ENCODE measurements around the gene BANP. TPM values are rescaled to one million over a fixed set of nuclear protein-coding genes. Genes with fewer than 3 reads are reported as not detected.

The BANP gene
- total RNA-seq, 1 experiment from 2014 or later: 37.2 TPM

- Histone ChIP-seq H2AFZ (ENCODE audit: low read depth, low read length, poor library complexity, severe bottlenecking) (no peak overlapping the region), H3K4me2 (ENCODE audit: low read length) (no peak overlapping the region), H4K20me1 (ENCODE audit: insufficient read depth) (no peaks in the 10 kb centered on the region), H3K27me3 (ENCODE audit: insufficient read depth, low read length) (no peaks in the 10 kb centered on the region), H3K9me2 (ENCODE audit: insufficient read depth) (no peaks in the 10 kb centered on the region), H3K36me3 (ENCODE audit: control insufficient read depth in 1 of 2, insufficient read depth in 2 of 2, low read length in 2 of 2) (peaks cover 0 to 2% of the 10 kb centered on the region in 2 experiments; a peak in 1 of 4 replicates), H3K4me1 (ENCODE audit: control insufficient read depth in 1 of 2, insufficient read depth in 2 of 2, low read length in 2 of 2) (no peaks in the 10 kb centered on the region), H3K9me3 (ENCODE audit: control insufficient read depth in 1 of 2, insufficient read depth in 1 of 2, low read depth in 1 of 2, low read length in 2 of 2) (no peaks in the 10 kb centered on the region), H3K9ac (ENCODE audit: low read length) (no peak overlapping the region), H3K27ac (ENCODE audit: low read depth, low read length) (no peak overlapping the region), H3K4me3 (replicated peaks in 1 of 2; ENCODE audit: low read depth in 1 of 2, low read length in 2 of 2) (no peak overlapping the region), H3K79me2 (ENCODE audit: insufficient read depth, low read length) (no peaks in the 10 kb centered on the region)
- no TSS peak for BruUV-seq (replicated peaks)
- POLR2A ChIA-PET: no interaction called here
- ATAC-seq (no peak), DNase-seq (ENCODE audit: low read depth, low spot score) (no peak)
- TF ChIP-seq, protein P1, sequence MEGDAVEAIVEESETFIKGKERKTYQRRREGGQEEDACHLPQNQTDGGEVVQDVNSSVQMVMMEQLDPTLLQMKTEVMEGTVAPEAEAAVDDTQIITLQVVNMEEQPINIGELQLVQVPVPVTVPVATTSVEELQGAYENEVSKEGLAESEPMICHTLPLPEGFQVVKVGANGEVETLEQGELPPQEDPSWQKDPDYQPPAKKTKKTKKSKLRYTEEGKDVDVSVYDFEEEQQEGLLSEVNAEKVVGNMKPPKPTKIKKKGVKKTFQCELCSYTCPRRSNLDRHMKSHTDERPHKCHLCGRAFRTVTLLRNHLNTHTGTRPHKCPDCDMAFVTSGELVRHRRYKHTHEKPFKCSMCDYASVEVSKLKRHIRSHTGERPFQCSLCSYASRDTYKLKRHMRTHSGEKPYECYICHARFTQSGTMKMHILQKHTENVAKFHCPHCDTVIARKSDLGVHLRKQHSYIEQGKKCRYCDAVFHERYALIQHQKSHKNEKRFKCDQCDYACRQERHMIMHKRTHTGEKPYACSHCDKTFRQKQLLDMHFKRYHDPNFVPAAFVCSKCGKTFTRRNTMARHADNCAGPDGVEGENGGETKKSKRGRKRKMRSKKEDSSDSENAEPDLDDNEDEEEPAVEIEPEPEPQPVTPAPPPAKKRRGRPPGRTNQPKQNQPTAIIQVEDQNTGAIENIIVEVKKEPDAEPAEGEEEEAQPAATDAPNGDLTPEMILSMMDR (IDR thresholded peaks at IDR 0.05 in 2 of 3, conservative IDR thresholded peaks at IDR 0.05 in 1 of 3; ENCODE audit: borderline replicate concordance in 1 of 3, insufficient read depth in 1 of 3, low read depth in 2 of 3, low read length in 2 of 3): no peak
- TF ChIP-seq EZH2phosphoT487 (IDR thresholded peaks at IDR 0.05; ENCODE audit: borderline replicate concordance): no peak
- no peak for TF ChIP-seq ZFX (IDR thresholded peaks at IDR 0.05)
- no peak for TF ChIP-seq CEBPB (IDR thresholded peaks at IDR 0.05; ENCODE audit: low read depth)
- TF ChIP-seq SIN3A (IDR thresholded peaks at IDR 0.05; ENCODE audit: low read depth): no peak
- no peak for TF ChIP-seq FOSL1 (IDR thresholded peaks at IDR 0.05; ENCODE audit: low read depth)
- TF ChIP-seq ELF1 (IDR thresholded peaks at IDR 0.05; ENCODE audit: borderline replicate concordance, low read depth): no peak
- TF ChIP-seq EZH2 (IDR thresholded peaks at IDR 0.05): no peak
- TF ChIP-seq, protein P2, sequence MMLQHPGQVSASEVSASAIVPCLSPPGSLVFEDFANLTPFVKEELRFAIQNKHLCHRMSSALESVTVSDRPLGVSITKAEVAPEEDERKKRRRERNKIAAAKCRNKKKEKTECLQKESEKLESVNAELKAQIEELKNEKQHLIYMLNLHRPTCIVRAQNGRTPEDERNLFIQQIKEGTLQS (IDR thresholded peaks at IDR 0.05): no peak
- TF ChIP-seq EGR1 (IDR thresholded peaks at IDR 0.05; ENCODE audit: low read depth): no peak
- TF ChIP-seq CBX3 (IDR thresholded peaks at IDR 0.05; ENCODE audit: low read depth): no peak
- no peak for TF ChIP-seq ZBTB33 (IDR thresholded peaks at IDR 0.05; ENCODE audit: extremely low read depth, insufficient replicate concordance, low read length)
- no peak for TF ChIP-seq RAD21 (IDR thresholded peaks at IDR 0.05; ENCODE audit: low read depth)
- TF ChIP-seq, protein P3, sequence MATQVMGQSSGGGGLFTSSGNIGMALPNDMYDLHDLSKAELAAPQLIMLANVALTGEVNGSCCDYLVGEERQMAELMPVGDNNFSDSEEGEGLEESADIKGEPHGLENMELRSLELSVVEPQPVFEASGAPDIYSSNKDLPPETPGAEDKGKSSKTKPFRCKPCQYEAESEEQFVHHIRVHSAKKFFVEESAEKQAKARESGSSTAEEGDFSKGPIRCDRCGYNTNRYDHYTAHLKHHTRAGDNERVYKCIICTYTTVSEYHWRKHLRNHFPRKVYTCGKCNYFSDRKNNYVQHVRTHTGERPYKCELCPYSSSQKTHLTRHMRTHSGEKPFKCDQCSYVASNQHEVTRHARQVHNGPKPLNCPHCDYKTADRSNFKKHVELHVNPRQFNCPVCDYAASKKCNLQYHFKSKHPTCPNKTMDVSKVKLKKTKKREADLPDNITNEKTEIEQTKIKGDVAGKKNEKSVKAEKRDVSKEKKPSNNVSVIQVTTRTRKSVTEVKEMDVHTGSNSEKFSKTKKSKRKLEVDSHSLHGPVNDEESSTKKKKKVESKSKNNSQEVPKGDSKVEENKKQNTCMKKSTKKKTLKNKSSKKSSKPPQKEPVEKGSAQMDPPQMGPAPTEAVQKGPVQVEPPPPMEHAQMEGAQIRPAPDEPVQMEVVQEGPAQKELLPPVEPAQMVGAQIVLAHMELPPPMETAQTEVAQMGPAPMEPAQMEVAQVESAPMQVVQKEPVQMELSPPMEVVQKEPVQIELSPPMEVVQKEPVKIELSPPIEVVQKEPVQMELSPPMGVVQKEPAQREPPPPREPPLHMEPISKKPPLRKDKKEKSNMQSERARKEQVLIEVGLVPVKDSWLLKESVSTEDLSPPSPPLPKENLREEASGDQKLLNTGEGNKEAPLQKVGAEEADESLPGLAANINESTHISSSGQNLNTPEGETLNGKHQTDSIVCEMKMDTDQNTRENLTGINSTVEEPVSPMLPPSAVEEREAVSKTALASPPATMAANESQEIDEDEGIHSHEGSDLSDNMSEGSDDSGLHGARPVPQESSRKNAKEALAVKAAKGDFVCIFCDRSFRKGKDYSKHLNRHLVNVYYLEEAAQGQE (IDR thresholded peaks at IDR 0.05; ENCODE audit: low read depth): no peak
- TF ChIP-seq ZNF274 (IDR thresholded peaks at IDR 0.05; ENCODE audit: low read depth, low read length): no peak
- no peak for TF ChIP-seq SRF (IDR thresholded peaks at IDR 0.05; ENCODE audit: low read depth)
- no peak for TF ChIP-seq TCF7L2 (IDR thresholded peaks at IDR 0.05; ENCODE audit: borderline replicate concordance, extremely low read depth, insufficient read depth, insufficient read length)
- TF ChIP-seq, protein P4, sequence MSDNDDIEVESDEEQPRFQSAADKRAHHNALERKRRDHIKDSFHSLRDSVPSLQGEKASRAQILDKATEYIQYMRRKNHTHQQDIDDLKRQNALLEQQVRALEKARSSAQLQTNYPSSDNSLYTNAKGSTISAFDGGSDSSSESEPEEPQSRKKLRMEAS (IDR thresholded peaks at IDR 0.05): no peak
- TF ChIP-seq POLR2AphosphoS5 (IDR thresholded peaks at IDR 0.05; ENCODE audit: low read depth, low read length): no peak
- intact Hi-C loops (cut with micrococcal nuclease): no loop called here
- CTCF ChIA-PET: no interaction called here
- RAD21 ChIA-PET (ENCODE audit: low non-redundant PET in 1 of 2, low total read pairs in 2 of 2, uncharacterized antibody in 2 of 2, unreplicated experiment in 2 of 2): no interaction called here
These were observed 62.6 kb downstream of the BANP start for GRCh38 chr16:88013766-88014251.

Measured in HCT116 (cell line).